SK-N-SH treated with all-trans-retinoic acid at 6 μM for 48 hours (cell line): ENCODE measurements around the gene RCOR1.
A peak's percentile ranks its signal among the peaks of the same experiment; 100 is the strongest.
"Not testable (repeated sequence)": the region's sequence is repeated elsewhere in the genome, so short reads cannot be mapped to it uniquely, and the experiment has no call there.

ENCODE experiments used
- ATAC-seq: fragments of 200-7000 bp; cut with Tn5 transposase; 3 replicates; pipeline ENCODE4 v1.9.1; 2020; ENCODE audit warnings: mild to moderate bottlenecking, moderate library complexity
- ARNTL ChIP-seq: fragments of 450-650 bp; formaldehyde crosslinking; IDR thresholded peaks from 2 replicates; pipeline ENCODE4 v1.5.0; 2020; ENCODE audit warnings: low read depth, mild to moderate bottlenecking, moderate library complexity, borderline replicate concordance
- BACH2 ChIP-seq: fragments of 250-450 bp; sonication (Bioruptor Pico); IDR thresholded peaks from 2 replicates; pipeline ENCODE4 v1.9.0; 2021; ENCODE audit warnings: mild to moderate bottlenecking, borderline replicate concordance
- CSDC2 ChIP-seq: fragments of 250-450 bp; sonication (Bioruptor Pico); IDR thresholded peaks from 2 replicates; pipeline ENCODE4 v1.5.0; 2020; ENCODE audit warnings: mild to moderate bottlenecking, moderate library complexity
- ESRRG ChIP-seq: fragments of 250-450 bp; sonication (Bioruptor Pico); IDR thresholded peaks from 2 replicates; pipeline ENCODE4 v1.6.1; 2021; ENCODE audit warnings: mild to moderate bottlenecking
- GLIS3 ChIP-seq: fragments of 250-450 bp; sonication (Bioruptor Pico); IDR thresholded peaks from 2 replicates; pipeline ENCODE4 v1.5.0; 2020; ENCODE audit warnings: mild to moderate bottlenecking, moderate library complexity
- ISL1 ChIP-seq: fragments of 250-450 bp; sonication (Bioruptor Pico); IDR thresholded peaks from 2 replicates; pipeline ENCODE4 v2.1.2; 2022; ENCODE audit warnings: mild to moderate bottlenecking, moderate library complexity
- OSR1 ChIP-seq: fragments of 250-450 bp; sonication (Bioruptor Pico); IDR thresholded peaks from 2 replicates; pipeline ENCODE4 v1.8.0; 2022; ENCODE audit warnings: moderate library complexity, mild to moderate bottlenecking, inconsistent platforms
- POU6F1 ChIP-seq: fragments of 250-450 bp; sonication (Bioruptor Pico); IDR thresholded peaks from 2 replicates; pipeline ENCODE4 v1.8.0; 2021; ENCODE audit warnings: low read depth, mild to moderate bottlenecking, moderate library complexity, borderline replicate concordance
- PPARA ChIP-seq: fragments of 250-450 bp; sonication (Bioruptor Pico); IDR thresholded peaks from 2 replicates; pipeline ENCODE4 v1.5.0; 2020; ENCODE audit warnings: mild to moderate bottlenecking, borderline replicate concordance
- RARB ChIP-seq: fragments of 250-450 bp; sonication (Bioruptor Pico); IDR thresholded peaks from 2 replicates; pipeline ENCODE4 v1.8.0; 2021; ENCODE audit warnings: mild to moderate bottlenecking, moderate library complexity
- SNAI2 ChIP-seq: fragments of 250-450 bp; sonication (Bioruptor Pico); IDR thresholded peaks from 2 replicates; pipeline ENCODE4 v1.5.0; 2020; ENCODE audit warnings: mild to moderate bottlenecking, moderate library complexity
- TCF4 ChIP-seq: fragments of 250-450 bp; sonication (Bioruptor Pico); IDR thresholded peaks from 2 replicates; pipeline ENCODE4 v1.8.0; 2021; ENCODE audit warnings: mild to moderate bottlenecking, moderate library complexity, borderline replicate concordance
- ZC3H10 ChIP-seq: fragments of 250-450 bp; sonication (Bioruptor Pico); IDR thresholded peaks from 2 replicates; pipeline ENCODE4 v1.5.1; 2021; ENCODE audit warnings: mild to moderate bottlenecking, moderate library complexity
- ZFP3 ChIP-seq: fragments of 250-450 bp; sonication (Bioruptor Pico); IDR thresholded peaks from 2 replicates; pipeline ENCODE4 v1.5.0; 2020; ENCODE audit warnings: mild to moderate bottlenecking, moderate library complexity
- ZFP30 ChIP-seq: fragments of 450-650 bp; formaldehyde crosslinking; IDR thresholded peaks from 2 replicates; pipeline ENCODE4 v1.5.0; 2022; ENCODE audit warnings: mild to moderate bottlenecking, moderate library complexity
- ZNF565 ChIP-seq: fragments of 450-650 bp; formaldehyde crosslinking; conservative IDR thresholded peaks from 2 replicates; pipeline ENCODE4 v1.5.0; 2020; ENCODE audit warnings: low read depth, mild to moderate bottlenecking, moderate library complexity
- ZNF70 ChIP-seq: fragments of 450-650 bp; formaldehyde crosslinking; IDR thresholded peaks from 2 replicates; pipeline ENCODE4 v1.5.0; 2020; ENCODE audit warnings: mild to moderate bottlenecking, moderate library complexity
- ZNF8 ChIP-seq: fragments of 450-650 bp; formaldehyde crosslinking; IDR thresholded peaks from 2 replicates; pipeline ENCODE4 v1.5.0; 2020; ENCODE audit warnings: mild to moderate bottlenecking, moderate library complexity
- TF ChIP-seq, protein P1 (sequence below): fragments of 250-450 bp; sonication (Bioruptor Pico); IDR thresholded peaks from 2 replicates; pipeline ENCODE4 v1.5.1; 2020; ENCODE audit warnings: low read depth, mild to moderate bottlenecking, moderate library complexity
- TF ChIP-seq, protein P2 (sequence below): fragments of 250-450 bp; sonication (Bioruptor Pico); IDR thresholded peaks from 2 replicates; pipeline ENCODE4 v1.5.0; 2020; ENCODE audit warnings: mild to moderate bottlenecking, moderate library complexity

RCOR1 gene

GRCh38 chr14:102570334-102570995 is 22.0 kb upstream of the RCOR1 start:
- TF ChIP-seq ARNTL (CRISPR knock-in tag) = no peak
- TF ChIP-seq ZC3H10 (CRISPR knock-in tag) = no peak
- no peak for TF ChIP-seq ZNF8 (CRISPR knock-in tag)
- no peak for TF ChIP-seq SNAI2 (CRISPR knock-in tag)

DNA sequence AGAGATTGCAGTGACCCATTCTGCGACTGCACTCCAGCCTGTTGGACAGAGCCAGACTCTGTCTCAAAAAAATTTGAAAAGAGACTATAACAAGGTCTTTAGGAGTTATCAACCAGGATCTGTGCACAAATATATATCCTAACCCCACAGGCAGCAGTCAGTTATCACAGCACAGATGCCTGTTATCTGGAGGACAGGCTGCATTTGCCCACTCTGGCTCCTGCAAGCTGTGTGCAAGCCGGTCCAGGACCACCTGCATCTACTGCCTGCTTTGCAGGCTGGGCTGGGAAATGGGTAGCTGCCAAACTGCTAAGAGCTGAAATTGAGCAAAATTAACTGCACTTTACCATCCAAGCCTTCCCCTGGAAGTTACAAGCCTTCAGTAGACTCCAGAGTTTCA is 21.4 kb upstream of the RCOR1 start:
- TF ChIP-seq RARB (CRISPR knock-in tag) (no peak), TCF4 (CRISPR knock-in tag) (no peak), PPARA (CRISPR knock-in tag) (no peak), ESRRG (CRISPR knock-in tag) (no peak), ZFP3 (no peak), ISL1 (CRISPR knock-in tag) (no peak), GLIS3 (CRISPR knock-in tag) (no peak), ZFP30 (CRISPR knock-in tag) (no peak), CSDC2 (CRISPR knock-in tag) (no peak), BACH2 (CRISPR knock-in tag) (no peak), ARNTL (CRISPR knock-in tag) (no peak), ZNF70 (CRISPR knock-in tag) (no peak), SNAI2 (CRISPR knock-in tag) (no peak), OSR1 (CRISPR knock-in tag) (no peak), ZNF565 (no peak), ZNF8 (CRISPR knock-in tag) (no peak)
- TF ChIP-seq, protein P1, sequence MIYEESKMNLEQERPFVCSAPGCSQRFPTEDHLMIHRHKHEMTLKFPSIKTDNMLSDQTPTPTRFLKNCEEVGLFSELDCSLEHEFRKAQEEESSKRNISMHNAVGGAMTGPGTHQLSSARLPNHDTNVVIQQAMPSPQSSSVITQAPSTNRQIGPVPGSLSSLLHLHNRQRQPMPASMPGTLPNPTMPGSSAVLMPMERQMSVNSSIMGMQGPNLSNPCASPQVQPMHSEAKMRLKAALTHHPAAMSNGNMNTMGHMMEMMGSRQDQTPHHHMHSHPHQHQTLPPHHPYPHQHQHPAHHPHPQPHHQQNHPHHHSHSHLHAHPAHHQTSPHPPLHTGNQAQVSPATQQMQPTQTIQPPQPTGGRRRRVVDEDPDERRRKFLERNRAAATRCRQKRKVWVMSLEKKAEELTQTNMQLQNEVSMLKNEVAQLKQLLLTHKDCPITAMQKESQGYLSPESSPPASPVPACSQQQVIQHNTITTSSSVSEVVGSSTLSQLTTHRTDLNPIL = no peak
- TF ChIP-seq, protein P2, sequence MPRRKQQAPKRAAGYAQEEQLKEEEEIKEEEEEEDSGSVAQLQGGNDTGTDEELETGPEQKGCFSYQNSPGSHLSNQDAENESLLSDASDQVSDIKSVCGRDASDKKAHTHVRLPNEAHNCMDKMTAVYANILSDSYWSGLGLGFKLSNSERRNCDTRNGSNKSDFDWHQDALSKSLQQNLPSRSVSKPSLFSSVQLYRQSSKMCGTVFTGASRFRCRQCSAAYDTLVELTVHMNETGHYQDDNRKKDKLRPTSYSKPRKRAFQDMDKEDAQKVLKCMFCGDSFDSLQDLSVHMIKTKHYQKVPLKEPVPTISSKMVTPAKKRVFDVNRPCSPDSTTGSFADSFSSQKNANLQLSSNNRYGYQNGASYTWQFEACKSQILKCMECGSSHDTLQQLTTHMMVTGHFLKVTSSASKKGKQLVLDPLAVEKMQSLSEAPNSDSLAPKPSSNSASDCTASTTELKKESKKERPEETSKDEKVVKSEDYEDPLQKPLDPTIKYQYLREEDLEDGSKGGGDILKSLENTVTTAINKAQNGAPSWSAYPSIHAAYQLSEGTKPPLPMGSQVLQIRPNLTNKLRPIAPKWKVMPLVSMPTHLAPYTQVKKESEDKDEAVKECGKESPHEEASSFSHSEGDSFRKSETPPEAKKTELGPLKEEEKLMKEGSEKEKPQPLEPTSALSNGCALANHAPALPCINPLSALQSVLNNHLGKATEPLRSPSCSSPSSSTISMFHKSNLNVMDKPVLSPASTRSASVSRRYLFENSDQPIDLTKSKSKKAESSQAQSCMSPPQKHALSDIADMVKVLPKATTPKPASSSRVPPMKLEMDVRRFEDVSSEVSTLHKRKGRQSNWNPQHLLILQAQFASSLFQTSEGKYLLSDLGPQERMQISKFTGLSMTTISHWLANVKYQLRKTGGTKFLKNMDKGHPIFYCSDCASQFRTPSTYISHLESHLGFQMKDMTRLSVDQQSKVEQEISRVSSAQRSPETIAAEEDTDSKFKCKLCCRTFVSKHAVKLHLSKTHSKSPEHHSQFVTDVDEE (CRISPR knock-in tag) = no peak
- ATAC-seq = peak; percentile 19; the same call in 1 of the 3 replicates

More at GRCh38 chr14:102570334-102570995, 22.0 kb upstream of the RCOR1 start:
- ATAC-seq = no peak

DNA sequence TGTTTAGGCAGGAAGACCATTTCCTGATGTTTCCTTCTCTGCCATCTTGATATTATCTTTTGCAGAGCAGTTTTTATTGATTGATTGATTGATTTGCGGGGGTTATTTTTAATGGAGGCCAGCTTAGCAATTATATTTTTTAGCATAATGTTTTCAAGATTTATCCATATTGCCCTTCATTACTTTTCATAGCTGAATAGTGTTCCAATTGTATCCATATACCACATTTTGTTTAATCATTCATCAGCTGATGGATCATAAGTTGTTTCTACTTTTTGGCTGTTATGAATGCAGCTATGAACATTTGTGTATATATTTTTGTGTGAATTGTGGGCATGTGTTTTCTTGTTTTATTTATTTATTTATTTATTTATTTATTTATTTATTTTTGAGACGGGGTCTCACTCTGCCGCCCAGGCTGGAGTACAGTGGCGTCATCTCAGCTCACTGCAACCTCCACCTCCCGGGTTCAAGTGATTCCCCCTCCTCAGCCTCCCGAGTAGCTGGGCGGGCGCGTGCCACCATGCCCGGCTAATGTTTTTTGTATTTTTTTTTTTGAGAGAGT is 20.9 kb upstream of the RCOR1 start:
- no peak for TF ChIP-seq TCF4 (CRISPR knock-in tag)
- TF ChIP-seq ZFP30 (CRISPR knock-in tag) = no peak
- TF ChIP-seq POU6F1 = no peak
- TF ChIP-seq ZNF8 (CRISPR knock-in tag) = no peak
- no peak for TF ChIP-seq ESRRG (CRISPR knock-in tag)
- TF ChIP-seq, protein P1 = no peak
- no peak for TF ChIP-seq OSR1 (CRISPR knock-in tag)
- TF ChIP-seq PPARA (CRISPR knock-in tag) = no peak
- no peak for TF ChIP-seq ZNF565
- no peak for ATAC-seq

GRCh38 chr14:102573161-102573560 is 19.3 kb upstream of the RCOR1 start:
- not testable (repeated sequence) for ATAC-seq
